ENCODE measurements around the gene FCHSD2. TPM values are rescaled to one million over a fixed set of nuclear protein-coding genes. Genes with fewer than 3 reads are reported as not detected.
A peak's percentile ranks its signal among the peaks of the same experiment; 100 is the strongest.

FCHSD2 gene
- total RNA-seq, 4 donors from 2014 or later, result 20.4 to 42.4 (median 26.4) TPM

- no peaks in the 10 kb centered on the region for H3K36me3 ChIP-seq
- H3K4me3 ChIP-seq, result no peak overlapping the region
- H3K4me1 ChIP-seq, result peaks cover 10 to 20% (median 12%) of the 10 kb centered on the region in 4 donors
- H3K9me3 ChIP-seq, result no peaks in the 10 kb centered on the region
- peaks cover 0 to 5% (median 0%) of the 10 kb centered on the region in 4 donors for H3K27me3 ChIP-seq
- H3K27ac ChIP-seq (replicated peaks in 1 of 4), result no peak overlapping the region
- intact Hi-C loops (cut with DNase I), result loop anchor here (2.0 to 10.0 kb wide), 3 partner anchors 58 to 210 kb away; no protein-coding TSS in a partner anchor
- DNase-seq (ENCODE audit: extremely low spot score), result no peak
- TF ChIP-seq CTCF (IDR thresholded peaks at IDR 0.05), result peak; percentile 70 to 90 (median 75)
- no peak for TF ChIP-seq EP300 (IDR thresholded peaks at IDR 0.05)
- WGBS, result 35% methylated on average over 16 of the region's 18 CpGs
Observed at GRCh38 chr11:73184953-73185671, 43.0 kb upstream of the FCHSD2 start.

- Histone ChIP-seq H3K27me3 (peaks cover 0 to 5% (median 0%) of the 10 kb centered on the region in 4 donors), H3K36me3 (no peaks in the 10 kb centered on the region), H3K4me1 (peaks cover 6 to 12% (median 8%) of the 10 kb centered on the region in 4 donors), H3K4me3 (no peak overlapping the region), H3K27ac (replicated peaks in 1 of 4) (no peak overlapping the region), H3K9me3 (no peaks in the 10 kb centered on the region)
- intact Hi-C loops (cut with DNase I), result loop anchor here (10.0 kb wide), 1 partner anchor 212 kb away; no protein-coding TSS in a partner anchor
- no peak for TF ChIP-seq POLR2A (IDR thresholded peaks at IDR 0.05; ENCODE audit: low read depth)
- no peak for TF ChIP-seq POLR2AphosphoS5 (IDR thresholded peaks at IDR 0.05)
- TF ChIP-seq CTCF (IDR thresholded peaks at IDR 0.05), result no peak
- no peak for TF ChIP-seq EP300 (IDR thresholded peaks at IDR 0.05)
- no peak for DNase-seq (ENCODE audit: extremely low spot score)
- 69% methylated on average over 3 of the region's 3 CpGs for WGBS
Observed at GRCh38 chr11:73182824-73183321, 40.8 kb upstream of the FCHSD2 start.

GRCh38 chr11:73178681-73179080, 36.6 kb upstream of the FCHSD2 start:
- no peak overlapping the region for H3K27ac ChIP-seq (replicated peaks in 1 of 4)
- no peaks in the 10 kb centered on the region for H3K36me3 ChIP-seq
- WGBS, result 91% methylated on average over 4 of the region's 4 CpGs
- H3K4me3 ChIP-seq, result no peak overlapping the region
- TF ChIP-seq POLR2A (IDR thresholded peaks at IDR 0.05; ENCODE audit: low read depth) (no peak), POLR2AphosphoS5 (IDR thresholded peaks at IDR 0.05) (no peak), EP300 (IDR thresholded peaks at IDR 0.05) (no peak), CTCF (IDR thresholded peaks at IDR 0.05) (no peak)
- H3K9me3 ChIP-seq, result no peaks in the 10 kb centered on the region
- intact Hi-C loops (cut with DNase I), result loop anchor here (1.0 to 10.0 kb wide), 3 partner anchors 256 to 454 kb away; no protein-coding TSS in a partner anchor
- H3K27me3 ChIP-seq, result no peaks in the 10 kb centered on the region
- DNase-seq (ENCODE audit: extremely low spot score), result no peak
- peaks cover 25 to 44% (median 31%) of the 10 kb centered on the region in 4 donors for H3K4me1 ChIP-seq

GRCh38 chr11:73177778-73178539, 35.8 kb upstream of the FCHSD2 start:
- TF ChIP-seq CTCF (IDR thresholded peaks at IDR 0.05) (peak; percentile 76 to 89 (median 82)), POLR2AphosphoS5 (IDR thresholded peaks at IDR 0.05) (peak; percentile 44 to 61), EP300 (IDR thresholded peaks at IDR 0.05) (no peak), POLR2A (IDR thresholded peaks at IDR 0.05; ENCODE audit: low read depth) (no peak)
- Histone ChIP-seq H3K4me3 (peak overlapping the region in 1 of 4 donors; percentile 23), H3K36me3 (no peaks in the 10 kb centered on the region), H3K27me3 (no peaks in the 10 kb centered on the region), H3K9me3 (no peaks in the 10 kb centered on the region), H3K4me1 (peaks cover 25 to 51% (median 31%) of the 10 kb centered on the region in 4 donors), H3K27ac (replicated peaks in 1 of 4) (peak overlapping the region; percentile 51 to 75 (median 65))
- intact Hi-C loops (cut with DNase I), result loop anchor here (1.0 to 10.0 kb wide), 4 partner anchors 37 to 453 kb away; no protein-coding TSS in a partner anchor
- DNase-seq (ENCODE audit: extremely low spot score), result peak; percentile 95
- WGBS, result 40% methylated on average over 14 of the region's 15 CpGs
